K562 (cell line): ENCODE results near the gene RAD50. TPM values are rescaled to one million over a fixed set of nuclear protein-coding genes. Genes with fewer than 3 reads are reported as not detected.

Experiments
- ATAC-seq: fragments of 200-7000 bp; cut with Tn5 transposase; 3 replicates; pipeline ENCODE4 v1.9.1; 2020; ENCODE audit warnings: moderate library complexity
- BruUV-seq: library from RNA; stranded (reverse); fragments of 400-500 nt; replicated peaks from 2 replicates; lab custom pipeline; 2021; lab: Mats Ljungman, UMichigan
- CTCF ChIA-PET: fragments of 300-600 bp; formaldehyde crosslinking; extraction: SDS; loops from one replicate; lab custom pipeline; 2021; ENCODE audit warnings: low intra/inter-chr PET ratio; lab: Yijun Ruan, JAX
- POLR2A ChIA-PET: fragments of 300-600, 350-650 bp; sonication (Branson Sonifier 250); formaldehyde crosslinking; extraction: SDS; loops from one replicate; lab custom pipeline; 2021; ENCODE audit warnings: antibody characterized with exemption, inconsistent platforms; lab: Yijun Ruan, JAX
- DNase-seq, 4 experiments: peaks; one replicate each; pipeline versions ENCODE4 v3.0.0 to v3.0.0-alpha.2; 2011 to 2018; ENCODE audit warnings: low spot score in 3 of 4, mixed read lengths in 3 of 4; ENCODE audit errors: extremely low read depth in 1 of 4
- FAIRE-seq: peaks from 2 replicates; lab custom pipeline; 2011; peaks lifted over from hg19 to GRCh38; lab: Jason Lieb, UNC
- H2AFZ ChIP-seq: 2 replicates; pipeline ENCODE4 v1.6.0; 2011; ENCODE audit warnings: low read depth, low read length, control low read depth, inconsistent platforms
- H3K27ac ChIP-seq: fragments of 200-600 bp; 3 replicates; pipeline ENCODE4 v1.8.0; 2011; ENCODE audit warnings: low read depth, mild to moderate bottlenecking, control low read depth, inconsistent platforms, low read length, moderate library complexity, mixed read lengths; ENCODE audit errors: extremely low read depth
- H3K27me3 ChIP-seq, 2 experiments: fragments of 300-600 bp in 1 of 2; 2 replicates in 1 of 2; 3 replicates in 1 of 2; pipeline versions ENCODE4 v1.6.0 to v1.8.0; 2011; ENCODE audit warnings: inconsistent platforms in 2 of 2, low read length in 2 of 2, mild to moderate bottlenecking in 1 of 2, mixed read lengths in 1 of 2, moderate library complexity in 1 of 2; ENCODE audit not compliant: control insufficient read depth in 2 of 2, insufficient read depth in 2 of 2
- H3K36me3 ChIP-seq: fragments of 300-600 bp; 3 replicates; pipeline ENCODE4 v1.8.0; 2011; ENCODE audit warnings: mild to moderate bottlenecking, low read length, inconsistent platforms; ENCODE audit not compliant: control insufficient read depth, insufficient read depth
- H3K4me1 ChIP-seq, 2 experiments: fragments of 200-600 bp in 1 of 2; replicated peaks in 1 of 2; 2 replicates in 1 of 2; 3 replicates in 1 of 2; pipeline versions ENCODE4 v1.5.1 to v1.8.0; 2011; ENCODE audit warnings: inconsistent platforms in 2 of 2, low read length in 2 of 2, mild to moderate bottlenecking in 1 of 2, mixed read lengths in 1 of 2, moderate library complexity in 1 of 2; ENCODE audit not compliant: control insufficient read depth in 2 of 2, insufficient read depth in 2 of 2
- H3K4me2 ChIP-seq: 2 replicates; pipeline ENCODE4 v1.6.1; 2011; ENCODE audit warnings: low read length, control low read depth, inconsistent platforms, mixed read lengths; ENCODE audit not compliant: insufficient read depth
- H3K4me3 ChIP-seq: fragments of 200-600 bp; sonication (generic), shearing (Covaris generic); 2 replicates; pipeline ENCODE4 v1.5.1; 2016; ENCODE audit warnings: control low read depth, inconsistent platforms
- H3K79me2 ChIP-seq: fragments of 200-600 bp; 3 replicates; pipeline ENCODE4 v1.8.0; 2011; ENCODE audit warnings: low read length, inconsistent platforms; ENCODE audit not compliant: control insufficient read depth, insufficient read depth
- H3K9ac ChIP-seq, 2 experiments: 2 replicates each; pipeline versions ENCODE4 v1.6.0 to v1.6.1; 2011; ENCODE audit warnings: low read depth in 2 of 2, low read length in 2 of 2, control low read depth in 1 of 2, inconsistent platforms in 1 of 2, mild to moderate bottlenecking in 1 of 2, mixed read lengths in 1 of 2; ENCODE audit not compliant: insufficient read depth in 1 of 2
- H3K9me1 ChIP-seq: one replicate; pipeline ENCODE4 v1.6.0; 2011; ENCODE audit warnings: inconsistent platforms, mild to moderate bottlenecking, low read length, moderate library complexity; ENCODE audit not compliant: control insufficient read depth, insufficient read depth
- H3K9me3 ChIP-seq: replicated peaks from 2 replicates; pipeline ENCODE4 v1.5.1; 2011; ENCODE audit warnings: low read depth, low read length, inconsistent platforms; ENCODE audit not compliant: control insufficient read depth, insufficient read depth
- H4K20me1 ChIP-seq: replicated peaks from 2 replicates; pipeline ENCODE4 v1.6.1; 2011; ENCODE audit warnings: low read length, inconsistent platforms, mixed read lengths; ENCODE audit not compliant: control insufficient read depth, insufficient read depth
- C11orf30 ChIP-seq: fragments of 450-650 bp; IDR thresholded peaks from 2 replicates; pipeline ENCODE4 v1.6.1; 2016; ENCODE audit warnings: low read depth, mild to moderate bottlenecking
- DPF2 ChIP-seq: fragments of 450-650 bp; IDR thresholded peaks from 2 replicates; pipeline ENCODE4 v1.6.1; 2016
- KLF10 ChIP-seq: fragments of 250-450 bp; sonication (Bioruptor Pico); IDR thresholded peaks from 2 replicates; pipeline ENCODE4 v1.6.1; 2021; ENCODE audit warnings: matching md5 sums
- MCM5 ChIP-seq: fragments of 450-650 bp; IDR thresholded peaks from 2 replicates; pipeline ENCODE4 v1.6.1; 2016; ENCODE audit warnings: low read depth
- POLR2G ChIP-seq: fragments of 200-400 bp; formaldehyde crosslinking; IDR thresholded peaks from 2 replicates; pipeline ENCODE4 v1.6.1; 2017; ENCODE audit warnings: low read depth, mild to moderate bottlenecking, antibody characterized with exemption, low read length, moderate library complexity
- ZNF140 ChIP-seq: fragments of 250-450 bp; sonication (Bioruptor Pico); IDR thresholded peaks from 2 replicates; pipeline ENCODE4 v1.8.0; 2021; ENCODE audit warnings: moderate library complexity, mild to moderate bottlenecking, inconsistent platforms
- ZNF165 ChIP-seq: fragments of 250-450 bp; sonication (Bioruptor Pico); IDR thresholded peaks from 2 replicates; pipeline ENCODE4 v1.4.0; 2020; ENCODE audit warnings: borderline replicate concordance
- ZNF79 ChIP-seq: fragments of 250-450 bp; sonication (Bioruptor Pico); IDR thresholded peaks from 2 replicates; pipeline ENCODE4 v1.4.0; 2020; ENCODE audit warnings: low read depth, mild to moderate bottlenecking, moderate library complexity
- WGBS: fragments of 100-300 bp; shearing (Covaris generic); methylation state at CpG from one replicate; pipeline ENCODE4 v1.1.6; 2016; ENCODE audit warnings: low coverage, mixed read lengths; ENCODE audit not compliant: insufficient coverage; ENCODE audit errors: missing lambda C conversion rate; 5-methylcytosine and 5-hydroxymethylcytosine counted together
- in situ Hi-C: fragments of 300-500 bp; cut with MboI; formaldehyde crosslinking; loops from 4 replicates; pipeline ENCODE4 v1.15.0; 2018; ENCODE audit warnings: inconsistent platforms, mixed read lengths
- intact Hi-C: fragments of 100-400 bp; cut with micrococcal nuclease; formaldehyde crosslinking; loops from 2 replicates; pipeline ENCODE4 v1.14.2; 2022
- polyA plus RNA-seq, 8 experiments: library from polyadenylated mRNA; depleted of rRNA in 4 of 8; stranded (reverse) in 5 of 8; unstranded in 3 of 8; fragments of >200 nt; fragmentation: Nextera tagmentation in 2 of 8; fragmentation: Illumina TruSeq in 1 of 8; extraction: Ambion mirVana in 2 of 8; extraction: Trizol in 1 of 8; gene quantifications; 2 replicates each; pipeline versions ENCODE4 v1.2.1 to v1.2.3, GENCODE V29; 2011 to 2014; ENCODE audit warnings: inconsistent platforms in 1 of 8, missing spikeins in 1 of 8
- total RNA-seq, 7 experiments: library from RNA; depleted of rRNA in 6 of 7; stranded (reverse); fragments of >200 nt in 6 of 7; fragmentation: Illumina TruSeq in 2 of 7; extraction: Trizol in 2 of 7; gene quantifications; 2 replicates each; pipeline versions ENCODE4 v1.2.1 to v1.2.3, GENCODE V29; 2011 to 2021; ENCODE audit warnings: low replicate concordance in 1 of 7
- TF ChIP-seq, protein P1 (sequence below): fragments of 450-650 bp; IDR thresholded peaks from 2 replicates; pipeline ENCODE4 v1.6.1; 2017; ENCODE audit warnings: antibody characterized with exemption, mild to moderate bottlenecking
- TF ChIP-seq, protein P2 (sequence below): fragments of 450-650 bp; IDR thresholded peaks from one replicate; pipeline ENCODE4 v1.6.1; 2018; ENCODE audit warnings: mild to moderate bottlenecking, moderate library complexity; ENCODE audit not compliant: partially characterized antibody
- TF ChIP-seq, protein P3 (sequence below): sonication (generic); formaldehyde crosslinking; IDR thresholded peaks from 2 replicates; pipeline ENCODE4 v1.8.0; 2022; ENCODE audit warnings: mild to moderate bottlenecking, low read depth, missing genetic modification reagents

RAD50 gene
- total and polyA plus RNA-seq, 9 of the 15 experiments (the other 6 are each of a cell fraction or from before 2014, with no cell fraction given): 15.3 to 74.2 (median 44.1) TPM

DNA sequence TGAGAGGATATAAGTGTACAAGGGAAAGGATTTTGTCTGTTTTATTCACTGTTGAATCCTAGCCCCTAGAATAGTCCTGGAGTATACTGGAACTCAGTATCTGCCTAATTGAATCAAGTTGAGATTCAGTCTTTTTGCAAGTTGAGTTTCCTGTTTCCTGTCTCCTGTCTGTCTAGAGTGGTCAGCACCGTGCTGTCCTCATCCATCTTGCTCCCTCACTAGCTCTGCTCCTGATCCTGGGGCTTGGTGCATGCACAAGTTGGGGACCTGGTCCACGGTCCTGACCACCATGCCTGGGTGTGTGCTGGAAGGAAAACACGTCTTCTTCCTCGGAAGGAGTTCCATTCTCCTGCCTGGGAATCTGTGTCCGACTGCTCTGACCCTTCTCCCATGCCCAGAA lies 16.6 kb upstream of the RAD50 start (continued):
- no peak for TF ChIP-seq C11orf30
- TF ChIP-seq, protein P1, sequence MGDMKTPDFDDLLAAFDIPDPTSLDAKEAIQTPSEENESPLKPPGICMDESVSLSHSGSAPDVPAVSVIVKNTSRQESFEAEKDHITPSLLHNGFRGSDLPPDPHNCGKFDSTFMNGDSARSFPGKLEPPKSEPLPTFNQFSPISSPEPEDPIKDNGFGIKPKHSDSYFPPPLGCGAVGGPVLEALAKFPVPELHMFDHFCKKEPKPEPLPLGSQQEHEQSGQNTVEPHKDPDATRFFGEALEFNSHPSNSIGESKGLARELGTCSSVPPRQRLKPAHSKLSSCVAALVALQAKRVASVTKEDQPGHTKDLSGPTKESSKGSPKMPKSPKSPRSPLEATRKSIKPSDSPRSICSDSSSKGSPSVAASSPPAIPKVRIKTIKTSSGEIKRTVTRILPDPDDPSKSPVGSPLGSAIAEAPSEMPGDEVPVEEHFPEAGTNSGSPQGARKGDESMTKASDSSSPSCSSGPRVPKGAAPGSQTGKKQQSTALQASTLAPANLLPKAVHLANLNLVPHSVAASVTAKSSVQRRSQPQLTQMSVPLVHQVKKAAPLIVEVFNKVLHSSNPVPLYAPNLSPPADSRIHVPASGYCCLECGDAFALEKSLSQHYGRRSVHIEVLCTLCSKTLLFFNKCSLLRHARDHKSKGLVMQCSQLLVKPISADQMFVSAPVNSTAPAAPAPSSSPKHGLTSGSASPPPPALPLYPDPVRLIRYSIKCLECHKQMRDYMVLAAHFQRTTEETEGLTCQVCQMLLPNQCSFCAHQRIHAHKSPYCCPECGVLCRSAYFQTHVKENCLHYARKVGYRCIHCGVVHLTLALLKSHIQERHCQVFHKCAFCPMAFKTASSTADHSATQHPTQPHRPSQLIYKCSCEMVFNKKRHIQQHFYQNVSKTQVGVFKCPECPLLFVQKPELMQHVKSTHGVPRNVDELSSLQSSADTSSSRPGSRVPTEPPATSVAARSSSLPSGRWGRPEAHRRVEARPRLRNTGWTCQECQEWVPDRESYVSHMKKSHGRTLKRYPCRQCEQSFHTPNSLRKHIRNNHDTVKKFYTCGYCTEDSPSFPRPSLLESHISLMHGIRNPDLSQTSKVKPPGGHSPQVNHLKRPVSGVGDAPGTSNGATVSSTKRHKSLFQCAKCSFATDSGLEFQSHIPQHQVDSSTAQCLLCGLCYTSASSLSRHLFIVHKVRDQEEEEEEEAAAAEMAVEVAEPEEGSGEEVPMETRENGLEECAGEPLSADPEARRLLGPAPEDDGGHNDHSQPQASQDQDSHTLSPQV: no peak

DNA sequence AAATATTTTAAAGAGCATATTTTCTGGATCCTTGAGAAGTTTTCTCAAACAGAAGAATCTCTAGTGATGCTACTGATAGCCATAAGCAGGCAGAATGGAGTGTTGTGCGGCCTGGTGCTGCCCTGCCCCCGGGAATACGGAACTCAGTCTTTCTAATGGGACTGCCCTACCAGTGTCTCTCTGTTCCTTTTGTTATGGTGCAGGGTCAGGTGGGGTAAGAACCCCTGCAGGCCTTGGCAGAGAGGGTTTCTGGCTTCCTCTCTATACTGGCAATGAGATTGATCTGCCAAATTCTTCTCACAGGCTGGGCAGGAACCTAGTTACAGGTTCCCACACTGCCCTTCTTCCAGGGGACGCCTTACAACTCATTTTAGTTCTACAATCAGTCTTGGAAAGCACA lies 16.0 kb upstream of the RAD50 start:
- DNase-seq (no peak), ATAC-seq (peak; percentile 31; the same call in 1 of the 3 replicates), FAIRE-seq (no peak)
- ChIA-PET POLR2A (interaction anchor here (1.0 kb wide), 1 partner anchor 115 kb away, joined by 3 read pairs; no protein-coding TSS in a partner anchor), CTCF (no interaction called here)
- H3K9me3 ChIP-seq: no peaks in the 10 kb centered on the region
- H4K20me1 ChIP-seq: no peaks in the 10 kb centered on the region
- no peak overlapping the region for H3K4me2 ChIP-seq
- peak overlapping the region; percentile 14; the same call in 1 of the 2 replicates for H2AFZ ChIP-seq
- H3K4me1 ChIP-seq: no peaks in the 10 kb centered on the region; a peak in 2 of 5 replicates
- 40% methylated on average over 4 of the region's 4 CpGs for WGBS
- no peaks in the 10 kb centered on the region for H3K9me1 ChIP-seq
- H3K27ac ChIP-seq: no peak overlapping the region
- intact Hi-C loops: no loop called here
- H3K4me3 ChIP-seq: no peak overlapping the region
- no peaks in the 10 kb centered on the region for H3K79me2 ChIP-seq
- no peak overlapping the region for H3K9ac ChIP-seq
- in situ Hi-C loops: no loop called here
- no peaks in the 10 kb centered on the region for H3K27me3 ChIP-seq
- no peaks in the 10 kb centered on the region for H3K36me3 ChIP-seq
- no TSS peak for BruUV-seq
- no peak for TF ChIP-seq ZNF165
- TF ChIP-seq ZNF79 (CRISPR knock-in tag): no peak
- TF ChIP-seq KLF10 (CRISPR knock-in tag): no peak
- no peak for TF ChIP-seq DPF2
- no peak for TF ChIP-seq ZNF140 (CRISPR knock-in tag)
- TF ChIP-seq POLR2G: no peak
- TF ChIP-seq, protein P2, sequence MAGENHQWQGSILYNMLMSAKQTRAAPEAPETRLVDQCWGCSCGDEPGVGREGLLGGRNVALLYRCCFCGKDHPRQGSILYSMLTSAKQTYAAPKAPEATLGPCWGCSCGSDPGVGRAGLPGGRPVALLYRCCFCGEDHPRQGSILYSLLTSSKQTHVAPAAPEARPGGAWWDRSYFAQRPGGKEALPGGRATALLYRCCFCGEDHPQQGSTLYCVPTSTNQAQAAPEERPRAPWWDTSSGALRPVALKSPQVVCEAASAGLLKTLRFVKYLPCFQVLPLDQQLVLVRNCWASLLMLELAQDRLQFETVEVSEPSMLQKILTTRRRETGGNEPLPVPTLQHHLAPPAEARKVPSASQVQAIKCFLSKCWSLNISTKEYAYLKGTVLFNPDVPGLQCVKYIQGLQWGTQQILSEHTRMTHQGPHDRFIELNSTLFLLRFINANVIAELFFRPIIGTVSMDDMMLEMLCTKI: no peak
- TF ChIP-seq, protein P3, sequence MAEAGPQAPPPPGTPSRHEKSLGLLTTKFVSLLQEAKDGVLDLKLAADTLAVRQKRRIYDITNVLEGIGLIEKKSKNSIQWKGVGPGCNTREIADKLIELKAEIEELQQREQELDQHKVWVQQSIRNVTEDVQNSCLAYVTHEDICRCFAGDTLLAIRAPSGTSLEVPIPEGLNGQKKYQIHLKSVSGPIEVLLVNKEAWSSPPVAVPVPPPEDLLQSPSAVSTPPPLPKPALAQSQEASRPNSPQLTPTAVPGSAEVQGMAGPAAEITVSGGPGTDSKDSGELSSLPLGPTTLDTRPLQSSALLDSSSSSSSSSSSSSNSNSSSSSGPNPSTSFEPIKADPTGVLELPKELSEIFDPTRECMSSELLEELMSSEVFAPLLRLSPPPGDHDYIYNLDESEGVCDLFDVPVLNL (CRISPR knock-in tag): no peak
- no peak for TF ChIP-seq MCM5
